Measurements from ENCODE around the gene SELPLG.

- TF ChIP-seq CTCF (IDR thresholded peaks at IDR 0.05): no peak
- TF ChIP-seq POLR2A (IDR thresholded peaks at IDR 0.05): no peak
These were observed 37.4 kb upstream of the SELPLG start for GRCh38 chr12:108671110-108671509.
